GM23248 (cell line): ENCODE results near the gene UST. TPM values are rescaled to one million over a fixed set of nuclear protein-coding genes. Genes with fewer than 3 reads are reported as not detected.

Source experiments
- DNase-seq: peaks from one replicate; pipeline ENCODE4 v3.0.0-alpha.2; 2015
- H2AFZ ChIP-seq: fragments of 200-600 bp; sonication (generic); 2 replicates; pipeline ENCODE4 v1.6.1; 2016; ENCODE audit warnings: antibody characterized with exemption
- H3F3A ChIP-seq: fragments of 200-600 bp; sonication (generic); 2 replicates; pipeline ENCODE4 v1.6.1; 2016; ENCODE audit warnings: mild to moderate bottlenecking, antibody characterized with exemption, mixed run types; ENCODE audit not compliant: insufficient read depth
- H3K27ac ChIP-seq: fragments of 200-600 bp; sonication (generic); 2 replicates; pipeline ENCODE4 v1.5.1; 2016; ENCODE audit warnings: mild to moderate bottlenecking
- H3K27me3 ChIP-seq: fragments of 200-600 bp; sonication (generic); replicated peaks from 2 replicates; pipeline ENCODE4 v1.6.1; 2016; ENCODE audit warnings: mild to moderate bottlenecking; ENCODE audit not compliant: insufficient read depth
- H3K36me3 ChIP-seq: fragments of 200-600 bp; sonication (generic); 2 replicates; pipeline ENCODE4 v1.6.1; 2016; ENCODE audit warnings: low read depth, mild to moderate bottlenecking
- H3K4me1 ChIP-seq: fragments of 200-600 bp; sonication (generic); 2 replicates; pipeline ENCODE4 v1.6.1; 2016; ENCODE audit warnings: mild to moderate bottlenecking; ENCODE audit not compliant: insufficient read depth
- H3K4me2 ChIP-seq: fragments of 200-600 bp; sonication (generic); one replicate; pipeline ENCODE4 v1.6.1; 2016; ENCODE audit warnings: mild to moderate bottlenecking; ENCODE audit not compliant: unreplicated experiment
- H3K4me3 ChIP-seq: fragments of 200-600 bp; sonication (generic); 2 replicates; pipeline ENCODE4 v1.5.1; 2016; ENCODE audit warnings: mild to moderate bottlenecking
- H3K79me2 ChIP-seq: fragments of 200-600 bp; sonication (generic); 2 replicates; pipeline ENCODE4 v1.6.1; 2016; ENCODE audit warnings: mild to moderate bottlenecking; ENCODE audit not compliant: insufficient read depth
- H3K9ac ChIP-seq: fragments of 200-600 bp; sonication (generic); 2 replicates; pipeline ENCODE4 v1.6.1; 2016; ENCODE audit warnings: mild to moderate bottlenecking
- H3K9me2 ChIP-seq: fragments of 200-600 bp; sonication (generic); 2 replicates; pipeline ENCODE4 v1.6.1; 2016; ENCODE audit warnings: mixed run types, mild to moderate bottlenecking, moderate library complexity; ENCODE audit not compliant: insufficient read depth
- H3K9me3 ChIP-seq: fragments of 200-600 bp; sonication (generic); one replicate; pipeline ENCODE4 v1.6.1; 2017; ENCODE audit warnings: low read depth
- H4K20me1 ChIP-seq: fragments of 200-600 bp; sonication (generic); 2 replicates; pipeline ENCODE4 v1.6.0; 2016; ENCODE audit not compliant: insufficient read depth
- EZH2 ChIP-seq: fragments of 200-600 bp; sonication (generic); IDR thresholded peaks from 2 replicates; pipeline ENCODE4 v1.6.1; 2018; ENCODE audit warnings: antibody characterized with exemption, mild to moderate bottlenecking; ENCODE audit not compliant: insufficient read depth, poor library complexity, severe bottlenecking
- EZH2phosphoT487 ChIP-seq: fragments of 200-600 bp; sonication (generic); IDR thresholded peaks from 2 replicates; pipeline ENCODE4 v1.6.1; 2018; ENCODE audit warnings: antibody characterized with exemption, moderate library complexity, mild to moderate bottlenecking, low read depth; ENCODE audit not compliant: insufficient read depth
- WGBS, 2 experiments: methylation state at CpG; one replicate each; pipeline ENCODE4 v1.1.6; 2015 to 2017; ENCODE audit warnings: low lambda C conversion rate in 2 of 2, low coverage in 1 of 2; ENCODE audit errors: missing lambda C conversion rate in 2 of 2; 5-methylcytosine and 5-hydroxymethylcytosine counted together
- in situ Hi-C: fragments of 300-500 bp; cut with MboI; formaldehyde crosslinking; loops from 2 replicates; pipeline ENCODE4 v1.15.0; 2020
- polyA plus RNA-seq: library from polyadenylated mRNA; unstranded; fragments of >200 nt; fragmentation: Nextera tagmentation; extraction: Ambion mirVana; gene quantifications from 2 replicates; pipeline ENCODE4 v1.2.1, GENCODE V29; 2016
- total RNA-seq: library from RNA; depleted of rRNA; stranded (reverse); fragments of >200 nt; shearing (Covaris generic); gene quantifications from 2 replicates; pipeline ENCODE4 v1.2.3, GENCODE V29; 2014

UST gene
- total and polyA plus RNA-seq, 2 experiments from 2014 or later: 10.1 to 23.3 TPM

DNA sequence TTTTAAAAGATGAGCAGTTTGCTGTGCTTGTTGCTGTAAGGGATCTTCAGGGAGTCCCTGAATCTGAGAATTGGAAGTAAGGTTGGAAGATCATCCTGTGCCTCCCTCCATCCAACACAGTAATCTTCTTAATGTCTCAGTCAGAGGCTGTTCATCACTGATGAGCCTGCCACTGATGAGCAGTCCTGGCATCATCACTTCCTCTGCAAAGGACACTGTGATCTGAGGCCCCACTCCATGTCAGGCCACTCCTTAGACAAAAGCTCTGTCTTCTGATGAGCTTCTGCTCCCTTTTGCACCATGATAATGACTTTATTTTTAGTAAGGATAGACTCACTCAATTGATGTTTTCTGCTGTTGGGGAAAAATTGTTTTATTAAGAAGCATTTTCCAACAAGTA lies 121.0 kb downstream of the UST start:
- H3F3A ChIP-seq: peaks cover 41% of the 10 kb centered on the region
- no peaks in the 10 kb centered on the region for H3K27me3 ChIP-seq
- peak overlapping the region; percentile 45 for H3K4me2 ChIP-seq
- H3K4me1 ChIP-seq: peaks cover 32% of the 10 kb centered on the region
- DNase-seq: peak; percentile 76
- no peak overlapping the region for H2AFZ ChIP-seq
- H3K9me3 ChIP-seq: no peaks in the 10 kb centered on the region
- no peaks in the 10 kb centered on the region for H3K36me3 ChIP-seq
- peak overlapping the region; percentile 36; the same call in 1 of the 2 replicates for H3K9ac ChIP-seq
- TF ChIP-seq EZH2 (no peak), EZH2phosphoT487 (no peak)
- peak overlapping the region; percentile 23 for H3K4me3 ChIP-seq
- H3K27ac ChIP-seq: peak overlapping the region; percentile 70
- no peaks in the 10 kb centered on the region for H4K20me1 ChIP-seq
- no peaks in the 10 kb centered on the region for H3K9me2 ChIP-seq
- in situ Hi-C loops: no loop called here
- H3K79me2 ChIP-seq: peaks cover 52% of the 10 kb centered on the region

DNA sequence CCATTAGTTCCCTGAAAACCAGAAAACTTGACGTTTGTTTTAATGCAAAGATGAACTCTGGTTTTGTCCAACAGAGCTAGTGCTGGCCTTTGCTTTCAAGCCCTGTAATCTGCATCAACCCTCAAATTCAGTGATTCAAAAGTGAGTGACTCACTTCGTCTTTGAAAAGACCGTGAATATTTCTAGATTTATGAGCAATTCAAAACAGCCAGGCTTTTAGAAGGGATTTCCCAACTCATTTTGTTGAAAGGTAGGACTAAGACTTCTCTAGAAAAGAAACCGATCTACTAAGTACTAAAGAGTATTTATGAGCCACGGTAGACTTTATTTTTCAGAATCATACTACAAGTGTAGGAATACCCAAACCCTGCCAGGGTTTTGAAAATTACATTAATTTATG lies 121.5 kb downstream of the UST start:
- Histone ChIP-seq H4K20me1 (no peaks in the 10 kb centered on the region), H3F3A (peaks cover 41% of the 10 kb centered on the region), H3K4me1 (peaks cover 32% of the 10 kb centered on the region), H3K27ac (peak overlapping the region; percentile 70), H3K9me3 (no peaks in the 10 kb centered on the region), H3K27me3 (no peaks in the 10 kb centered on the region), H3K9ac (peak overlapping the region; percentile 36; the same call in 1 of the 2 replicates), H3K9me2 (no peaks in the 10 kb centered on the region), H3K36me3 (no peaks in the 10 kb centered on the region), H3K79me2 (peaks cover 52% of the 10 kb centered on the region), H3K4me2 (peak overlapping the region; percentile 45), H3K4me3 (peak overlapping the region; percentile 23), H2AFZ (no peak overlapping the region)
- in situ Hi-C loops: no loop called here
- peak; percentile 90 for DNase-seq
- no peak for TF ChIP-seq EZH2phosphoT487
- TF ChIP-seq EZH2: no peak
- 9 to 11% methylated on average over 5 of the region's 5 CpGs for WGBS, 2 experiments

DNA sequence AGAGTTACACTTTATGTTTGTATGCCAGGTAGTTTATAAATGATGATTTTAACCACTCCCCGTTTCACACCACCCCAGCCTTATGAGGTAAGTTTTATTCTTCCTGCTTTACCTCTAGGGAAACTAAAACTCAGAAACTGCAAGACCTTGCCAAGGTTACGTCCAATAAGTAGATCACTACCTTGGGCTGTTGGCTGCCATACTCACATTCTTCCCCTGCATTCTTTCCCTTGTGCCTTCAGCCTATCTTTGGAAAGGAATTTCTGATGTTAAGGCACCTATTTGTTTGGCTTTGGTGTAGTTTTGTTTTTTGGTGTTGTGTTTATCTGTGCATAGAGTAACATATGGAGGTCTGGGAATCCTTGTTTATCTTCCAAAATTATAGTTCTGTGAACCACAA lies 122.1 kb downstream of the UST start:
- Histone ChIP-seq H2AFZ (no peak overlapping the region), H3K9me2 (no peaks in the 10 kb centered on the region), H3K27ac (peak overlapping the region; percentile 70), H3K4me1 (peaks cover 32% of the 10 kb centered on the region), H3K79me2 (peaks cover 52% of the 10 kb centered on the region), H4K20me1 (no peaks in the 10 kb centered on the region), H3F3A (peaks cover 41% of the 10 kb centered on the region), H3K27me3 (no peaks in the 10 kb centered on the region), H3K4me3 (no peak overlapping the region), H3K9me3 (no peaks in the 10 kb centered on the region), H3K36me3 (no peaks in the 10 kb centered on the region), H3K9ac (no peak overlapping the region), H3K4me2 (peak overlapping the region; percentile 45)
- no peak for DNase-seq
- in situ Hi-C loops: no loop called here
- WGBS, 2 experiments: 71 to 75% methylated on average over 2 of the region's 2 CpGs
- TF ChIP-seq EZH2phosphoT487 (no peak), EZH2 (no peak)

DNA sequence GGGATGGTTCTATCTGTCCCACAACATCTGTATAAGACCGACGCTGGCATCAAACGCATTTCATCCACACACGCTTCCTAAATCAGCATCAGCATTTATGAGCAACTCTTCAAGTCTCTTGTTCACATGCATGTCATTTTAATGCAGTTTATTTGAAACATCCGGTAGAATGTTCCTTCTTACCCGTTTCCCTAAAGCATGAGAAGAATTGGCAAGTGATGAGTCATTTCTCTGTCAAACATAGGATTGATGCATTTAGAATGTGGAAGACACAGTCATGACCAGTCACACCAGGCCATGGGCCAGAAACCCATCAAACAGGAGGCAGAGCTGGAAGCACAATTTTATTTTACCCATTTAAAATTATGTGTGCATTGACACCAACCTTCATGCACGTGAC lies 122.8 kb downstream of the UST start:
- WGBS, 2 experiments: 1 to 2% methylated on average over 7 of the region's 7 CpGs
- H3K4me3 ChIP-seq: no peak overlapping the region
- H3K79me2 ChIP-seq: peaks cover 48% of the 10 kb centered on the region
- no peak overlapping the region for H3K9ac ChIP-seq
- H3K4me2 ChIP-seq: peak overlapping the region; percentile 45
- H3K4me1 ChIP-seq: peaks cover 36% of the 10 kb centered on the region
- no peaks in the 10 kb centered on the region for H3K36me3 ChIP-seq
- H3K9me3 ChIP-seq: no peaks in the 10 kb centered on the region
- in situ Hi-C loops: no loop called here
- no peaks in the 10 kb centered on the region for H3K27me3 ChIP-seq
- peak; percentile 94 for DNase-seq
- no peaks in the 10 kb centered on the region for H3K9me2 ChIP-seq
- no peak overlapping the region for H2AFZ ChIP-seq
- H3K27ac ChIP-seq: peak overlapping the region; percentile 70
- H3F3A ChIP-seq: peaks cover 41% of the 10 kb centered on the region
- TF ChIP-seq EZH2: no peak
- TF ChIP-seq EZH2phosphoT487: no peak
- H4K20me1 ChIP-seq: no peaks in the 10 kb centered on the region

DNA sequence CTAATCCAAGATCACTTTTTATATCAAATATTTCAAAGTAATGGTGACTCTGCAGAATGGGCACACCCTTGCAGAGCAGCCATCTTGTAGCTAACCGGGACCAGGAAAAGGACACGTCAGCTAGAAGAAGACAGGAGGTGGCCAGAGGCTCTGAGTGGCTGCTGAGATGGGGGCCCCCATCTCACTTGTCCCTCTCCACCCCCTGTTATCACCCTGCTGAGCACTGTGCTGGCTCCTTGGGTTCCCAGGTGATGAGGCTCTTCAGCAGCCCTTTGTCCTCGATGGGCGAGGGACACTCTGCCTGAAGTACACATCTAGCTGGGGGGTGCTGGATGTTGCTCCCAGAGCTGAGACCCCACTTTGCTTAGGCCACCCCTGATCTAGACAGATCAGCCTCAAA lies 126.3 kb downstream of the UST start:
- Histone ChIP-seq H3K4me1 (peaks cover 29% of the 10 kb centered on the region), H3K36me3 (no peaks in the 10 kb centered on the region), H4K20me1 (no peaks in the 10 kb centered on the region), H3K4me3 (no peak overlapping the region), H3F3A (peaks cover 22% of the 10 kb centered on the region), H2AFZ (no peak overlapping the region), H3K79me2 (peaks cover 37% of the 10 kb centered on the region), H3K9me3 (no peaks in the 10 kb centered on the region), H3K4me2 (no peak overlapping the region), H3K27ac (no peak overlapping the region), H3K27me3 (no peaks in the 10 kb centered on the region), H3K9me2 (no peaks in the 10 kb centered on the region), H3K9ac (no peak overlapping the region)
- in situ Hi-C loops: no loop called here
- WGBS, 2 experiments: 87 to 96% methylated on average over 4 of the region's 4 CpGs
- DNase-seq: no peak
- TF ChIP-seq EZH2 (no peak), EZH2phosphoT487 (no peak)
